ENCODE measurements around the gene SPATA20.

Gene SPATA20

GRCh38 chr17:50584749-50585148 is 37.8 kb downstream of the SPATA20 start:
- no peak for TF ChIP-seq CTCF (IDR thresholded peaks at IDR 0.05; ENCODE audit: low read depth, low read length, missing control alignments)
- H3K36me3 ChIP-seq (replicated peaks), result no peaks in the 10 kb centered on the region
- H3K4me3 ChIP-seq (ENCODE audit: low read depth, low read length), result no peak overlapping the region
- DNase-seq, result no peak
- H3K27ac ChIP-seq, result no peak overlapping the region
- in situ Hi-C loops (cut with HindIII; ENCODE audit: low pct_ligation_motif_present, low sequenced_read_pairs), result no loop called here
- H3K27me3 ChIP-seq (replicated peaks), result peaks cover 12% of the 10 kb centered on the region

GRCh38 chr17:50585346-50585745 is 38.4 kb downstream of the SPATA20 start:
- no peak for DNase-seq
- no peaks in the 10 kb centered on the region for H3K36me3 ChIP-seq (replicated peaks)
- no peak overlapping the region for H3K27ac ChIP-seq
- in situ Hi-C loops (cut with HindIII; ENCODE audit: low pct_ligation_motif_present, low sequenced_read_pairs), result no loop called here
- peaks cover 12% of the 10 kb centered on the region for H3K27me3 ChIP-seq (replicated peaks)
- TF ChIP-seq CTCF (IDR thresholded peaks at IDR 0.05; ENCODE audit: low read depth, low read length, missing control alignments), result no peak
- no peak overlapping the region for H3K4me3 ChIP-seq (ENCODE audit: low read depth, low read length)

GRCh38 chr17:50585891-50586290 is 38.9 kb downstream of the SPATA20 start:
- in situ Hi-C loops (cut with HindIII; ENCODE audit: low pct_ligation_motif_present, low sequenced_read_pairs), result no loop called here
- DNase-seq, result no peak
- Histone ChIP-seq H3K36me3 (replicated peaks) (no peaks in the 10 kb centered on the region), H3K27me3 (replicated peaks) (peaks cover 12% of the 10 kb centered on the region), H3K27ac (no peak overlapping the region), H3K4me3 (ENCODE audit: low read depth, low read length) (no peak overlapping the region)
- TF ChIP-seq CTCF (IDR thresholded peaks at IDR 0.05; ENCODE audit: low read depth, low read length, missing control alignments), result no peak

- in situ Hi-C loops (cut with HindIII; ENCODE audit: low pct_ligation_motif_present, low sequenced_read_pairs), result no loop called here
- Histone ChIP-seq H3K36me3 (replicated peaks) (no peaks in the 10 kb centered on the region), H3K27ac (no peak overlapping the region), H3K27me3 (replicated peaks) (peaks cover 12% of the 10 kb centered on the region), H3K4me3 (ENCODE audit: low read depth, low read length) (no peak overlapping the region)
- DNase-seq, result no peak
- TF ChIP-seq CTCF (IDR thresholded peaks at IDR 0.05; ENCODE audit: low read depth, low read length, missing control alignments), result no peak
Observed at GRCh38 chr17:50586421-50587247, 39.7 kb downstream of the SPATA20 start.

GRCh38 chr17:50587571-50587970 is 40.6 kb downstream of the SPATA20 start:
- no peak for TF ChIP-seq CTCF (IDR thresholded peaks at IDR 0.05; ENCODE audit: low read depth, low read length, missing control alignments)
- H3K36me3 ChIP-seq (replicated peaks), result no peaks in the 10 kb centered on the region
- no peak overlapping the region for H3K27ac ChIP-seq
- H3K4me3 ChIP-seq (ENCODE audit: low read depth, low read length), result no peak overlapping the region
- in situ Hi-C loops (cut with HindIII; ENCODE audit: low pct_ligation_motif_present, low sequenced_read_pairs), result no loop called here
- no peak for DNase-seq
- H3K27me3 ChIP-seq (replicated peaks), result peaks cover 16% of the 10 kb centered on the region

Measured in brain microvascular endothelial cell (primary cell).